ENCODE measurements around the gene DNAJC5G. TPM values are rescaled to one million over a fixed set of nuclear protein-coding genes. Genes with fewer than 3 reads are reported as not detected.

Gene DNAJC5G
- total and polyA plus RNA-seq, 2 experiments from 2014 or later: 4.4 to 14.1 TPM

DNA sequence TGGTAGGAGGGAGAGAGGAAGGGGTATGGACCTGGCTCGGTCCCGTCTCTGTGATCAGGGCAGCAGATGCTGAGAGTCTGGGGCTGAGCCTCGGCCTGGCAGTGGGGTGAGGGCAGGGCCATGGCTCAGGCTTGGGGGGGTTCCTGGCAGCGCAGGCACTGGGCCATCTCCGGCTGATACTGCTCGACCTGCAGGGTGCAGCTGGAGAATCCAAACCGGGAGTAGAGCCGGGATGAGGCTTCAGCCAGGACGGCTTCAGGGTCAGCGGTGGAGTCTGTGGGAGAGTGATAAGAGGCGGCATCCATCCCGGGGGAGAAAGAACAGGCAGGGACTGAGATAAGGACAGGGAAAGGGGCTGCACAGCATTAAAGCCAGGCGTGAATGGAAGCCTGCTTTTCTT lies 20.0 kb upstream of the DNAJC5G start:
- TF ChIP-seq, protein P1, sequence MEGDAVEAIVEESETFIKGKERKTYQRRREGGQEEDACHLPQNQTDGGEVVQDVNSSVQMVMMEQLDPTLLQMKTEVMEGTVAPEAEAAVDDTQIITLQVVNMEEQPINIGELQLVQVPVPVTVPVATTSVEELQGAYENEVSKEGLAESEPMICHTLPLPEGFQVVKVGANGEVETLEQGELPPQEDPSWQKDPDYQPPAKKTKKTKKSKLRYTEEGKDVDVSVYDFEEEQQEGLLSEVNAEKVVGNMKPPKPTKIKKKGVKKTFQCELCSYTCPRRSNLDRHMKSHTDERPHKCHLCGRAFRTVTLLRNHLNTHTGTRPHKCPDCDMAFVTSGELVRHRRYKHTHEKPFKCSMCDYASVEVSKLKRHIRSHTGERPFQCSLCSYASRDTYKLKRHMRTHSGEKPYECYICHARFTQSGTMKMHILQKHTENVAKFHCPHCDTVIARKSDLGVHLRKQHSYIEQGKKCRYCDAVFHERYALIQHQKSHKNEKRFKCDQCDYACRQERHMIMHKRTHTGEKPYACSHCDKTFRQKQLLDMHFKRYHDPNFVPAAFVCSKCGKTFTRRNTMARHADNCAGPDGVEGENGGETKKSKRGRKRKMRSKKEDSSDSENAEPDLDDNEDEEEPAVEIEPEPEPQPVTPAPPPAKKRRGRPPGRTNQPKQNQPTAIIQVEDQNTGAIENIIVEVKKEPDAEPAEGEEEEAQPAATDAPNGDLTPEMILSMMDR (IDR thresholded peaks at IDR 0.05; ENCODE audit: low read depth, low read length): no peak
- Histone ChIP-seq H3K27ac (peak overlapping the region; percentile 6), H3K4me1 (ENCODE audit: low read depth) (peaks cover 14% of the 10 kb centered on the region), H3K4me3 (no peak overlapping the region), H3K36me3 (peaks cover 22% of the 10 kb centered on the region), H3K27me3 (no peaks in the 10 kb centered on the region), H3K9me3 (ENCODE audit: low read depth) (no peaks in the 10 kb centered on the region)
- DNase-seq (ENCODE audit: low read depth in 1 of 2, low spot score in 1 of 2): peak in 1 of 2 donors; percentile 38

- TF ChIP-seq, protein P1 (IDR thresholded peaks at IDR 0.05; ENCODE audit: low read depth, low read length): no peak
- H3K4me3 ChIP-seq: no peak overlapping the region
- no peaks in the 10 kb centered on the region for H3K27me3 ChIP-seq
- H3K36me3 ChIP-seq: peaks cover 22% of the 10 kb centered on the region
- peak in 1 of 2 donors; percentile 34 for DNase-seq (ENCODE audit: low read depth in 1 of 2, low spot score in 1 of 2)
- peaks cover 15% of the 10 kb centered on the region for H3K4me1 ChIP-seq (ENCODE audit: low read depth)
- H3K9me3 ChIP-seq (ENCODE audit: low read depth): no peaks in the 10 kb centered on the region
- H3K27ac ChIP-seq: peak overlapping the region; percentile 6
Observed at GRCh38 chr2:27255660-27256059, 19.6 kb upstream of the DNAJC5G start.

GRCh38 chr2:27256855-27257454 lies 18.3 kb upstream of the DNAJC5G start:
- no peak overlapping the region for H3K27ac ChIP-seq
- H3K36me3 ChIP-seq: peaks cover 22% of the 10 kb centered on the region
- TF ChIP-seq, protein P1 (IDR thresholded peaks at IDR 0.05; ENCODE audit: low read depth, low read length): no peak
- DNase-seq (ENCODE audit: low read depth in 1 of 2, low spot score in 1 of 2): no peak
- no peaks in the 10 kb centered on the region for H3K9me3 ChIP-seq (ENCODE audit: low read depth)
- H3K4me1 ChIP-seq (ENCODE audit: low read depth): peaks cover 19% of the 10 kb centered on the region
- H3K4me3 ChIP-seq: no peak overlapping the region
- H3K27me3 ChIP-seq: no peaks in the 10 kb centered on the region

DNA sequence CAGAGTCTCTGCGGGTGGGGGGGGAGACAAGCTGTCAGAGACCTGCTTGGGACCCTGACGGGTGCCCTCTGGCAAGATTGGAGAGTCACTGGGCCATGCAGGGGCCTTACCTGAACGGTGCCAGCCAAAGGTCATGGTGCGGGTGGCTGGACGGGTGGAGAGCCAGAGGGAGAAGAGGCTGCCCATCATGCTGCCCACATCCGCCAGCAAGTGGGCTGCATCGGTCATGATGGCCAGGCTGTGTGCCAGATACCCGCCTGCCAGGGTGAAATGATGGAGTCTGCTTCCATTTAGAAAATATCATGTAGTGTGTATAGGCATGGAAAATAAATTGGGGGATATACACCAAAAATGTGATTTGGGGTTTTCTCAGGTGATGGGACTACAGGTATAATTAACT lies 17.2 kb upstream of the DNAJC5G start:
- Histone ChIP-seq H3K27ac (no peak overlapping the region), H3K27me3 (no peaks in the 10 kb centered on the region), H3K9me3 (ENCODE audit: low read depth) (no peaks in the 10 kb centered on the region), H3K36me3 (peaks cover 22% of the 10 kb centered on the region), H3K4me1 (ENCODE audit: low read depth) (peaks cover 19% of the 10 kb centered on the region), H3K4me3 (no peak overlapping the region)
- TF ChIP-seq, protein P1 (IDR thresholded peaks at IDR 0.05; ENCODE audit: low read depth, low read length): no peak
- DNase-seq (ENCODE audit: low read depth in 1 of 2, low spot score in 1 of 2): no peak

DNA sequence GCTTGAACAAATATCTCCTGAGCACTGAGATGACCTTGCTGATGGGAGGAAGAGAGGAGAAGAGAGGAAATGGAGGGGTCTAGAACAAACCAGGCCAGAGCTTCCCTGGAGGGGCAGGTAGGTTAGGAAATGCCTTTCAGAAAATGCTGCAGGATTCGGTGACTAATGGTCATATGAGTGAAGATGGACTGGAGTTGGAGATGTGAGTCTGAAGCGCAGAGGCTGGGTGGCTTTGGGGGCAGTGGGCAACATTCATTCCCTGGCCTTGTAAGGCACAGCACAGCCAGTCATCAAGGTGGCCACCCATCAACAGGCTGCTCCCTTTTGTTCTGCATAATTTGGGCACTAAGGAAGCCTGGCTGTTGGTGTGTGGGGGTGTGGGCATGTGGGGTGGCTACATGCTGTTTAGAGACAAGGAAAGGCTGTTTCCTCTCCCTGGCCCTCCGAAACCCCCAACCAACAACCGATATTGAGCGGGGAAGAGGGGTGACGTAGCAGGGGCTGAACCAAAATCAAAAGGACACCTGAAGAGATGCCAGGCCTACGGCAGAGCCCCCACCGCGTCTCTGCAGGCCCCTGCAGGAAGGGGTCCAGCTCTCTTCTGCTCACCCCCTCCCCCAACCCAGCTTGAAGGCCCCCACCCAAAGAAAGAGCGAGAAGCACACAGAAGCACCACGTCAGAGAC lies 13.8 kb upstream of the DNAJC5G start:
- Histone ChIP-seq H3K4me1 (ENCODE audit: low read depth) (peaks cover 23% of the 10 kb centered on the region), H3K9me3 (ENCODE audit: low read depth) (no peaks in the 10 kb centered on the region), H3K36me3 (peaks cover 14% of the 10 kb centered on the region), H3K4me3 (peak overlapping the region; percentile 92), H3K27ac (no peak overlapping the region), H3K27me3 (peaks cover 4% of the 10 kb centered on the region)
- TF ChIP-seq, protein P1 (IDR thresholded peaks at IDR 0.05; ENCODE audit: low read depth, low read length): no peak
- DNase-seq (ENCODE audit: low read depth in 1 of 2, low spot score in 1 of 2): no peak
